Neural cell (in vitro differentiated cells): ENCODE data around the gene PRKCG. TPM values are rescaled to one million over a fixed set of nuclear protein-coding genes. Genes with fewer than 3 reads are reported as not detected.

Experiments used
- H2AFZ ChIP-seq: fragments of 200-600, 300-800 bp; sonication (generic), shearing (Covaris generic); 2 replicates; pipeline ENCODE4 v1.6.0; 2014; ENCODE audit warnings: low read depth, mild to moderate bottlenecking, antibody characterized with exemption, low read length, moderate library complexity
- H3F3A ChIP-seq: fragments of 200-600 bp; shearing (Covaris generic); 2 replicates; pipeline ENCODE4 v1.6.1; 2016; ENCODE audit warnings: mild to moderate bottlenecking, moderate library complexity, mixed read lengths, antibody characterized with exemption, low read length; ENCODE audit not compliant: insufficient read depth, poor library complexity, severe bottlenecking
- H3K27ac ChIP-seq: fragments of 200-600, 300-800 bp; sonication (generic), shearing (Covaris generic); 2 replicates; pipeline ENCODE4 v1.5.1; 2014; ENCODE audit warnings: mild to moderate bottlenecking, low read length, moderate library complexity
- H3K27me3 ChIP-seq: fragments of 300-800, 200-600 bp; sonication (generic), shearing (Covaris generic); 2 replicates; pipeline ENCODE4 v1.6.0; 2014; ENCODE audit warnings: mild to moderate bottlenecking, low read depth, low read length, moderate library complexity; ENCODE audit not compliant: insufficient read depth
- H3K36me3 ChIP-seq: fragments of 300-800, 200-600 bp; sonication (generic), shearing (Covaris generic); 2 replicates; pipeline ENCODE4 v1.5.1; 2014; ENCODE audit warnings: mild to moderate bottlenecking, antibody characterized with exemption, low read length, moderate library complexity; ENCODE audit not compliant: insufficient read depth
- H3K4me2 ChIP-seq: fragments of 300-800, 200-600 bp; sonication (generic), shearing (Covaris generic); 2 replicates; pipeline ENCODE4 v1.6.0; 2014; ENCODE audit warnings: mild to moderate bottlenecking, low read length
- H3K4me3 ChIP-seq: fragments of 300-800, 200-600 bp; sonication (generic), shearing (Covaris generic); 2 replicates; pipeline ENCODE4 v1.5.1; 2014; ENCODE audit warnings: mild to moderate bottlenecking, low read length, moderate library complexity
- H3K79me2 ChIP-seq: fragments of 200-600 bp; shearing (Covaris generic); replicated peaks from 2 replicates; pipeline ENCODE4 v1.6.0; 2014; ENCODE audit warnings: mild to moderate bottlenecking, low read length, moderate library complexity; ENCODE audit not compliant: insufficient read depth
- H3K9ac ChIP-seq: fragments of 300-800, 200-600 bp; sonication (generic), shearing (Covaris generic); 2 replicates; pipeline ENCODE4 v1.6.1; 2016; ENCODE audit warnings: mild to moderate bottlenecking, low read length, mixed read lengths
- H3K9me2 ChIP-seq: fragments of 200-600 bp; shearing (Covaris generic); 2 replicates; pipeline ENCODE4 v1.6.1; 2016; ENCODE audit warnings: mild to moderate bottlenecking, low read length, mixed read lengths; ENCODE audit not compliant: insufficient read depth
- H3K9me3 ChIP-seq: fragments of 200-600, 300-800 bp; sonication (generic), shearing (Covaris generic); 2 replicates; pipeline ENCODE4 v1.6.1; 2016; ENCODE audit warnings: mild to moderate bottlenecking, mixed run types, low read length, moderate library complexity, mixed read lengths
- H4K20me1 ChIP-seq: fragments of 200-600 bp; shearing (Covaris generic); 2 replicates; pipeline ENCODE4 v1.6.1; 2016; ENCODE audit warnings: mild to moderate bottlenecking, mixed run types; ENCODE audit not compliant: insufficient read depth
- CTCF ChIP-seq: fragments of 450-650 bp; IDR thresholded peaks from 2 replicates; pipeline ENCODE4 v1.5.1; 2014; ENCODE audit warnings: antibody characterized with exemption, mild to moderate bottlenecking, moderate library complexity; ENCODE audit not compliant: poor library complexity, severe bottlenecking
- EP300 ChIP-seq: fragments of 450-650 bp; conservative IDR thresholded peaks from 2 replicates; pipeline ENCODE4 v1.6.1; 2014; ENCODE audit warnings: antibody characterized with exemption, mild to moderate bottlenecking, moderate library complexity; ENCODE audit not compliant: poor library complexity, severe bottlenecking
- EZH2 ChIP-seq: fragments of 200-600, 300-800 bp; shearing (Covaris generic), sonication (generic); IDR thresholded peaks from 2 replicates; pipeline ENCODE4 v1.6.1; 2014; ENCODE audit warnings: antibody characterized with exemption, low read length, borderline replicate concordance, mild to moderate bottlenecking; ENCODE audit not compliant: insufficient read depth, poor library complexity, severe bottlenecking
- MXI1 ChIP-seq: fragments of 450-650 bp; conservative IDR thresholded peaks from 2 replicates; pipeline ENCODE4 v1.6.1; 2014; ENCODE audit warnings: antibody characterized with exemption, mild to moderate bottlenecking; ENCODE audit not compliant: poor library complexity, severe bottlenecking
- POLR2AphosphoS5 ChIP-seq: IDR thresholded peaks from 2 replicates; pipeline ENCODE4 v1.6.1; 2012
- RAD21 ChIP-seq: fragments of 450-650 bp; conservative IDR thresholded peaks from 2 replicates; pipeline ENCODE4 v1.6.1; 2014; ENCODE audit warnings: antibody characterized with exemption, mild to moderate bottlenecking, moderate library complexity
- REST ChIP-seq: IDR thresholded peaks from 2 replicates; pipeline ENCODE4 v1.6.1; 2012; ENCODE audit warnings: borderline replicate concordance
- SMC3 ChIP-seq: fragments of 450-650 bp; conservative IDR thresholded peaks from 2 replicates; pipeline ENCODE4 v1.6.1; 2014; ENCODE audit warnings: antibody characterized with exemption, mild to moderate bottlenecking, moderate library complexity; ENCODE audit not compliant: poor library complexity
- TAF1 ChIP-seq: IDR thresholded peaks from 2 replicates; pipeline ENCODE4 v1.6.1; 2012; ENCODE audit warnings: low read depth
- polyA plus RNA-seq: library from polyadenylated mRNA; depleted of rRNA; stranded (reverse); fragments of >200 nt; gene quantifications from 2 replicates; pipeline ENCODE4 v1.2.3, GENCODE V29; 2014

PRKCG gene
- polyA plus RNA-seq, 1 donor from 2014 or later: 0.99 TPM

- Histone ChIP-seq H3K27me3 (no peaks in the 10 kb centered on the region), H3K9me3 (no peaks in the 10 kb centered on the region), H3K4me3 (no peak overlapping the region), H2AFZ (no peak overlapping the region), H3K9ac (no peak overlapping the region), H3K4me2 (no peak overlapping the region), H3F3A (no peaks in the 10 kb centered on the region), H3K9me2 (no peaks in the 10 kb centered on the region), H4K20me1 (no peaks in the 10 kb centered on the region), H3K79me2 (no peaks in the 10 kb centered on the region), H3K36me3 (no peaks in the 10 kb centered on the region), H3K27ac (no peak overlapping the region)
- TF ChIP-seq TAF1: no peak
- no peak for TF ChIP-seq POLR2AphosphoS5
- no peak for TF ChIP-seq CTCF
- TF ChIP-seq REST: no peak
- TF ChIP-seq EP300: no peak
- TF ChIP-seq SMC3: no peak
- no peak for TF ChIP-seq MXI1
- TF ChIP-seq RAD21: no peak
- no peak for TF ChIP-seq EZH2
These were observed 11.0 kb downstream of the PRKCG start for GRCh38 chr19:53892981-53893325.

DNA sequence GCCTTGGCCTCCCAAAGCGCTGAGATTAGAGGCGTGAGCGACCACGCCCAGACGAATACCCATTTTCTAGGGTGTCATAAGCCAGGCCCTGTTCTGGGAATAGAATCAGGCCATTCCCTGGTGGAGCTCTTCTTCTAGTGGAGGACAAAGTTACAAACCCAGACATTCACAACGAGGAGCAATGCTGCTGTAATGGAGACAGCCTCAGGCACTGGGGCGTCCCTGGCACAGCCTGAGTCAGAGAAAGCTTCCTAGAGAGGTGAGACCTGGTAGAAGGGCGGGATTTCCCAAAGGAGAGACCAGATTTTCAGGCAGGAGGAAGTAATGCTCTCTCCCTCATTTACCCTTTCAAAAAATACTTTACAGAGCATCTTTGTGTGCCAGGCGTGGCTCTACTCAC is 12.7 kb downstream of the PRKCG start:
- Histone ChIP-seq H3K9me2 (no peaks in the 10 kb centered on the region), H3F3A (no peaks in the 10 kb centered on the region), H4K20me1 (no peaks in the 10 kb centered on the region), H3K27ac (no peak overlapping the region), H3K79me2 (no peaks in the 10 kb centered on the region), H3K4me2 (no peak overlapping the region), H3K27me3 (no peaks in the 10 kb centered on the region), H2AFZ (no peak overlapping the region), H3K9me3 (no peaks in the 10 kb centered on the region), H3K4me3 (no peak overlapping the region), H3K36me3 (no peaks in the 10 kb centered on the region), H3K9ac (no peak overlapping the region)
- TF ChIP-seq TAF1 (no peak), POLR2AphosphoS5 (no peak), CTCF (no peak), EZH2 (no peak), REST (no peak), SMC3 (no peak), RAD21 (no peak), EP300 (no peak), MXI1 (no peak)
